GM19240 (cell line): Measurements from ENCODE around the gene UGT1A4.
A peak's percentile ranks its signal among the peaks of the same experiment; 100 is the strongest.
"Not testable (repeated sequence)": the region's sequence is repeated elsewhere in the genome, so short reads cannot be mapped to it uniquely, and the experiment has no call there.

Experiments used
- DNase-seq: peaks from one replicate; pipeline ENCODE4 v3.0.0; 2011; ENCODE audit warnings: low spot score; ENCODE audit not compliant: insufficient read length

The UGT1A4 gene

GRCh38 chr2:233699424-233700027 is 19.0 kb upstream of the UGT1A4 start:
- DNase-seq: no peak

GRCh38 chr2:233700028-233700635 is 18.4 kb upstream of the UGT1A4 start:
- no peak for DNase-seq

GRCh38 chr2:233700842-233701241 is 17.7 kb upstream of the UGT1A4 start:
- DNase-seq: not testable (repeated sequence)

- DNase-seq: no peak
Observed at GRCh38 chr2:233702238-233702637, 16.3 kb upstream of the UGT1A4 start.

- DNase-seq: no peak
Observed at GRCh38 chr2:233705911-233706506, 12.5 kb upstream of the UGT1A4 start.

- no peak for DNase-seq
Observed at GRCh38 chr2:233706720-233707119, 11.8 kb upstream of the UGT1A4 start.

- no peak for DNase-seq
Observed at GRCh38 chr2:233707940-233708644, 10.4 kb upstream of the UGT1A4 start.

- DNase-seq: no peak
Observed at GRCh38 chr2:233708942-233709341, 9.6 kb upstream of the UGT1A4 start.

GRCh38 chr2:233711312-233712008 is 7.1 kb upstream of the UGT1A4 start:
- DNase-seq: peak; percentile 28

- DNase-seq: no peak
Observed at GRCh38 chr2:233712611-233713261, 5.8 kb upstream of the UGT1A4 start, which contains the start of gene UGT1A5. TSS of gene UGT1A5 (plus strand) at chr2:233712907. CDS start at chr2:233712992, 85 bp downstream.

- no peak for DNase-seq
Observed at GRCh38 chr2:233713262-233713615, 5.3 kb upstream of the UGT1A4 start.

- no peak for DNase-seq
Observed at GRCh38 chr2:233714121-233714520, 4.4 kb upstream of the UGT1A4 start.

- DNase-seq: no peak
Observed at GRCh38 chr2:233728723-233729301, 10.3 kb downstream of the UGT1A4 start, which contains the start of gene UGT1A3. TSS of gene UGT1A3 (plus strand) at chr2:233729042. CDS start at chr2:233729127, 85 bp downstream.

- not testable (repeated sequence) for DNase-seq
Observed at GRCh38 chr2:233736868-233737653, 18.5 kb downstream of the UGT1A4 start.

- DNase-seq: no peak
Observed at GRCh38 chr2:233740870-233741269, 22.3 kb downstream of the UGT1A4 start.

GRCh38 chr2:233743464-233744259 is 25.1 kb downstream of the UGT1A4 start:
- DNase-seq: no peak

- no peak for DNase-seq
Observed at GRCh38 chr2:233745073-233745755, 26.7 kb downstream of the UGT1A4 start.

- DNase-seq: not testable (repeated sequence)
Observed at GRCh38 chr2:233745838-233746237, 27.3 kb downstream of the UGT1A4 start.
